PC-3 (cell line): ENCODE results near the gene KCNG3. TPM values are rescaled to one million over a fixed set of nuclear protein-coding genes. Genes with fewer than 3 reads are reported as not detected.

Experiments
- ATAC-seq: fragments of 200-7000 bp; cut with Tn5 transposase; 2 replicates; pipeline ENCODE4 v1.9.1; 2020; ENCODE audit warnings: mild to moderate bottlenecking, moderate library complexity
- BruUV-seq: library from RNA; stranded (reverse); fragments of 400-500 nt; replicated peaks from 2 replicates; lab custom pipeline; 2021; lab: Mats Ljungman, UMichigan
- CTCF ChIA-PET: fragments of 300-600 bp; sonication (Branson Sonifier 250); formaldehyde crosslinking; loops from one replicate; lab custom pipeline; 2022; ENCODE audit warnings: antibody characterized with exemption; lab: Charles Lee
- POLR2A ChIA-PET: fragments of 300-600 bp; sonication (Branson Sonifier 250); formaldehyde crosslinking; loops from one replicate; lab custom pipeline; 2022; ENCODE audit warnings: antibody characterized with exemption; ENCODE audit not compliant: unreplicated experiment; lab: Charles Lee
- DNase-seq: peaks from one replicate; pipeline ENCODE4 v3.0.0-alpha.2; 2015
- H2AFZ ChIP-seq: fragments of 300-600 bp; sonication (generic); 2 replicates; pipeline ENCODE4 v1.6.0; 2016; ENCODE audit warnings: antibody characterized with exemption, low read length
- H3F3A ChIP-seq: fragments of 300-600 bp; sonication (generic); one replicate; pipeline ENCODE4 v1.6.0; 2017; ENCODE audit warnings: antibody characterized with exemption, low read length, control low read depth, mild to moderate bottlenecking; ENCODE audit not compliant: unreplicated experiment
- H3K27ac ChIP-seq: fragments of 300-600 bp; sonication (generic); 2 replicates; pipeline ENCODE4 v1.5.1; 2016; ENCODE audit warnings: mild to moderate bottlenecking, low read length
- H3K27me3 ChIP-seq: fragments of 300-600 bp; sonication (generic); 2 replicates; pipeline ENCODE4 v1.6.1; 2016; ENCODE audit warnings: low read length, mixed read lengths
- H3K36me3 ChIP-seq: fragments of 300-600 bp; sonication (generic); 2 replicates; pipeline ENCODE4 v1.6.1; 2016; ENCODE audit warnings: low read depth, mixed run types, low read length, mixed read lengths
- H3K4me1 ChIP-seq: fragments of 300-600 bp; sonication (generic); 2 replicates; pipeline ENCODE4 v1.5.1; 2016; ENCODE audit warnings: low read length; ENCODE audit not compliant: insufficient read depth
- H3K4me2 ChIP-seq: fragments of 300-600 bp; sonication (generic); 2 replicates; pipeline ENCODE4 v1.6.0; 2016; ENCODE audit warnings: low read length
- H3K4me3 ChIP-seq: fragments of 300-600 bp; sonication (generic); 2 replicates; pipeline ENCODE4 v1.5.1; 2016; ENCODE audit warnings: mild to moderate bottlenecking, low read length, mixed read lengths
- H3K79me2 ChIP-seq: fragments of 300-600 bp; sonication (generic); 2 replicates; pipeline ENCODE4 v1.6.1; 2017; ENCODE audit warnings: low read length, mixed read lengths
- H3K9ac ChIP-seq: fragments of 300-600 bp; sonication (generic); 2 replicates; pipeline ENCODE4 v1.6.0; 2016; ENCODE audit warnings: mild to moderate bottlenecking, low read length
- H3K9me2 ChIP-seq: fragments of 300-600 bp; sonication (generic); replicated peaks from 2 replicates; pipeline ENCODE4 v1.6.1; 2016; ENCODE audit warnings: mixed run types, low read length, mixed read lengths
- H3K9me3 ChIP-seq: fragments of 300-600 bp; sonication (generic); 2 replicates; pipeline ENCODE4 v1.6.1; 2016; ENCODE audit warnings: low read length, mixed read lengths
- H4K20me1 ChIP-seq: fragments of 300-600 bp; sonication (generic); 2 replicates; pipeline ENCODE4 v1.6.1; 2016; ENCODE audit warnings: low read length, mixed read lengths
- EZH2 ChIP-seq: fragments of 300-600 bp; sonication (generic); IDR thresholded peaks from one replicate; pipeline ENCODE4 v1.6.1; 2017; ENCODE audit warnings: antibody characterized with exemption, mild to moderate bottlenecking, low read length; ENCODE audit not compliant: unreplicated experiment
- EZH2phosphoT487 ChIP-seq: fragments of 300-600 bp; sonication (generic); IDR thresholded peaks from 2 replicates; pipeline ENCODE4 v1.6.1; 2018; ENCODE audit warnings: mild to moderate bottlenecking, antibody characterized with exemption, low read length, borderline replicate concordance
- intact Hi-C: fragments of 100-400 bp; cut with micrococcal nuclease; formaldehyde crosslinking; loops from 2 replicates; pipeline ENCODE4 v1.9.0; 2023
- total RNA-seq: library from RNA; depleted of rRNA; stranded (reverse); fragments of >200 nt; gene quantifications from 2 replicates; pipeline ENCODE4 v1.2.3, GENCODE V29; 2014
- TF ChIP-seq, protein P1 (sequence below): fragments of 300-600 bp; sonication (generic); conservative IDR thresholded peaks from 2 replicates; pipeline ENCODE4 v1.5.1; 2017; ENCODE audit warnings: antibody characterized with exemption, low read depth, mild to moderate bottlenecking, low read length

KCNG3 gene
- total RNA-seq, 1 experiment from 2014 or later = 2.4 TPM

DNA sequence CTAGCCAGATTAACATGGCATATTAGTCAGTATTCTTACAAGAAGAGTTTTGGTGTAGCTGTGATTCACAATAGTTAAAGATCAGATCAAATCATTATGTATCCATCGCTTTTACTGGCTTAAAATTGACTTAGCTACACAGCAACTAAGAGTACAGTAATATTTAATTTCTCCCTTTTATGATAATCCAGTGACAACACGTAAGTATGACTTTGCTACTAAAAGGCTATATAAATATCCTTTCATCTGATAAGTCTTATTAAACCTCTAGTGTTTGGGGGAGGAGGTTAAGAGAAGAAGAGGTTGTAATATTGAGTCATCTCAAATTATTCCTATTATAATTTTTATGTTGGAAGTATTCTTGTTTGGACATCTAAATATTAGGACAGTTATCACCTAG, 51.0 kb downstream of the KCNG3 start:
- CTCF ChIA-PET = no interaction called here
- Histone ChIP-seq H3K27me3 (no peaks in the 10 kb centered on the region), H3K9me3 (no peaks in the 10 kb centered on the region), H3K9ac (no peak overlapping the region), H3F3A (no peaks in the 10 kb centered on the region), H3K4me2 (peak overlapping the region; percentile 49), H3K79me2 (no peaks in the 10 kb centered on the region), H3K4me3 (no peak overlapping the region), H3K36me3 (no peaks in the 10 kb centered on the region), H3K9me2 (no peaks in the 10 kb centered on the region), H3K27ac (peak overlapping the region; percentile 71), H3K4me1 (peaks cover 22% of the 10 kb centered on the region), H2AFZ (no peak overlapping the region), H4K20me1 (no peaks in the 10 kb centered on the region)
- intact Hi-C loops = loop anchor here (1.0 to 5.0 kb wide), 5 partner anchors 21 to 220 kb away; partner anchors contain the start of gene COX7A2L
- no TSS peak for BruUV-seq
- no peak for TF ChIP-seq EZH2phosphoT487
- no peak for TF ChIP-seq EZH2
- TF ChIP-seq, protein P1, sequence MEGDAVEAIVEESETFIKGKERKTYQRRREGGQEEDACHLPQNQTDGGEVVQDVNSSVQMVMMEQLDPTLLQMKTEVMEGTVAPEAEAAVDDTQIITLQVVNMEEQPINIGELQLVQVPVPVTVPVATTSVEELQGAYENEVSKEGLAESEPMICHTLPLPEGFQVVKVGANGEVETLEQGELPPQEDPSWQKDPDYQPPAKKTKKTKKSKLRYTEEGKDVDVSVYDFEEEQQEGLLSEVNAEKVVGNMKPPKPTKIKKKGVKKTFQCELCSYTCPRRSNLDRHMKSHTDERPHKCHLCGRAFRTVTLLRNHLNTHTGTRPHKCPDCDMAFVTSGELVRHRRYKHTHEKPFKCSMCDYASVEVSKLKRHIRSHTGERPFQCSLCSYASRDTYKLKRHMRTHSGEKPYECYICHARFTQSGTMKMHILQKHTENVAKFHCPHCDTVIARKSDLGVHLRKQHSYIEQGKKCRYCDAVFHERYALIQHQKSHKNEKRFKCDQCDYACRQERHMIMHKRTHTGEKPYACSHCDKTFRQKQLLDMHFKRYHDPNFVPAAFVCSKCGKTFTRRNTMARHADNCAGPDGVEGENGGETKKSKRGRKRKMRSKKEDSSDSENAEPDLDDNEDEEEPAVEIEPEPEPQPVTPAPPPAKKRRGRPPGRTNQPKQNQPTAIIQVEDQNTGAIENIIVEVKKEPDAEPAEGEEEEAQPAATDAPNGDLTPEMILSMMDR = no peak
- POLR2A ChIA-PET = interaction anchor here (0.7 kb wide), 1 partner anchor 44 kb away, joined by 8 read pairs; no protein-coding TSS in a partner anchor
- DNase-seq = peak; percentile 83
- ATAC-seq = peak; percentile 89

DNA sequence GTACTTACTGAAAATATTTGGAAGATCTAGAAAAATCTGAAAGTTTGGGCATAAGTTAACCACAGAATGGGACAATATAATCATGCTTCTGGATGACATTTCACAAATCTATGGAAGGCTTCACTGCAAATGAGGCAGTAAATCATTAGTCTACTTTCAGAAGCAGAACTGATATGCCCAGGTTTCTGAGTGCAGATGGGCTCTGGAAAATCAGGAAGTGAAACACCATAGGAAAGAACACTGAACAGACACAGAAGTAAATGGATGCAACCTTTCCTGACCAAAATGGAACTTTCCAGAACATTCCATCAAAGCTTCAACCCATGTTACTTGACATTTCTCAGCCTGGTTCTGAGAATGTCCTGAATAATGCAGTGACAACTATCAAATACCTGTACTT, 55.1 kb downstream of the KCNG3 start:
- H3K27ac ChIP-seq = no peak overlapping the region
- ChIA-PET POLR2A (no interaction called here), CTCF (no interaction called here)
- intact Hi-C loops = no loop called here
- no peaks in the 10 kb centered on the region for H3K36me3 ChIP-seq
- BruUV-seq = no TSS peak
- no peak overlapping the region for H2AFZ ChIP-seq
- no peak overlapping the region for H3K4me2 ChIP-seq
- no peaks in the 10 kb centered on the region for H3F3A ChIP-seq
- no peaks in the 10 kb centered on the region for H4K20me1 ChIP-seq
- DNase-seq (no peak), ATAC-seq (no peak)
- no peaks in the 10 kb centered on the region for H3K9me3 ChIP-seq
- no peak overlapping the region for H3K9ac ChIP-seq
- no peaks in the 10 kb centered on the region for H3K27me3 ChIP-seq
- no peaks in the 10 kb centered on the region for H3K9me2 ChIP-seq
- no peak overlapping the region for H3K4me3 ChIP-seq
- TF ChIP-seq EZH2 (no peak), EZH2phosphoT487 (no peak)
- TF ChIP-seq, protein P1 = no peak
- H3K4me1 ChIP-seq = peaks cover 19% of the 10 kb centered on the region
- H3K79me2 ChIP-seq = no peaks in the 10 kb centered on the region

DNA sequence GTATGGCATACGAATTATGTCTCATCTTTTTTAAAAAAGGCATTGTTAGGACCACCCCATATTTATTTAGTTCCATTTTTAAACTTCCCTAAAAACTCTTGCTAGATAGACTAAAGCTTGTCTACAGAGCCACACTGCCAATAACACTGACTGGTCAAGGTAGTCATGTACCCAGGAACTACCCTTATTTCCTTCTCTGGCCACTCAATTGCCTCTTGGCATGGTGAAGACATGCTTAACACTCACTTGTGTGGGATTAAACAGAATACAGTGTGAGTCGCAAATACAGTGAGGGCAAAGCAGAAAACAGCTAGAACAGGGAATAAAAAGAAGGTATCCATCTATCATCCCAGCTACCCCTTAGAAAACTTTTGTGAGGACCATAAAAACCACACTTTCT, 57.4 kb downstream of the KCNG3 start:
- Histone ChIP-seq H3K4me1 (peaks cover 4% of the 10 kb centered on the region; the same call in 1 of the 2 replicates), H3K4me3 (no peak overlapping the region), H3K36me3 (no peaks in the 10 kb centered on the region), H4K20me1 (no peaks in the 10 kb centered on the region), H3K9ac (no peak overlapping the region), H3K4me2 (no peak overlapping the region), H3K27ac (no peak overlapping the region), H3K9me2 (no peaks in the 10 kb centered on the region), H2AFZ (no peak overlapping the region), H3F3A (no peaks in the 10 kb centered on the region), H3K9me3 (no peaks in the 10 kb centered on the region), H3K27me3 (no peaks in the 10 kb centered on the region), H3K79me2 (no peaks in the 10 kb centered on the region)
- no peak for DNase-seq
- no TSS peak for BruUV-seq
- intact Hi-C loops = no loop called here
- ChIA-PET POLR2A (no interaction called here), CTCF (no interaction called here)
- TF ChIP-seq EZH2 (no peak), EZH2phosphoT487 (no peak)
- TF ChIP-seq, protein P1 = no peak
- no peak for ATAC-seq
